KMS-11 (cell line): ENCODE data around the gene SEC24D.

ENCODE experiments used
- H2AFZ ChIP-seq: fragments of 200-600 bp; sonication (generic); 2 replicates; pipeline ENCODE4 v1.6.1; 2016; ENCODE audit warnings: antibody characterized with exemption, mixed run types, low read depth
- H3K27ac ChIP-seq: fragments of 200-600 bp; sonication (generic); 2 replicates; pipeline ENCODE4 v1.6.1; 2016; ENCODE audit warnings: mild to moderate bottlenecking, mixed run types
- H3K27me3 ChIP-seq: fragments of 200-600 bp; sonication (generic); 2 replicates; pipeline ENCODE4 v1.6.1; 2017; ENCODE audit warnings: mild to moderate bottlenecking, low read depth, mixed run types, moderate library complexity; ENCODE audit not compliant: insufficient read depth
- H3K36me3 ChIP-seq: fragments of 200-600 bp; sonication (generic); 2 replicates; pipeline ENCODE4 v1.6.1; 2017; ENCODE audit warnings: mild to moderate bottlenecking, mixed run types; ENCODE audit not compliant: insufficient read depth
- H3K4me1 ChIP-seq: fragments of 200-600 bp; sonication (generic); 2 replicates; pipeline ENCODE4 v1.6.1; 2016; ENCODE audit warnings: mild to moderate bottlenecking, low read depth, mixed run types; ENCODE audit not compliant: poor library complexity, severe bottlenecking
- H3K4me2 ChIP-seq: fragments of 200-600 bp; sonication (generic); 2 replicates; pipeline ENCODE4 v1.7.0; 2016; ENCODE audit warnings: mild to moderate bottlenecking, mixed run types
- H3K4me3 ChIP-seq: fragments of 200-600 bp; sonication (generic); IDR thresholded peaks from 2 replicates; pipeline ENCODE4 v1.6.1; 2017; ENCODE audit warnings: low read depth, low read length, mixed read lengths; ENCODE audit not compliant: insufficient read depth
- H3K79me2 ChIP-seq: fragments of 200-600 bp; sonication (generic); 2 replicates; pipeline ENCODE4 v1.6.1; 2016; ENCODE audit warnings: low read depth, mixed run types; ENCODE audit not compliant: insufficient read depth
- H3K9ac ChIP-seq: fragments of 200-600 bp; sonication (generic); 2 replicates; pipeline ENCODE4 v1.6.1; 2016; ENCODE audit warnings: mild to moderate bottlenecking, mixed run types
- H4K20me1 ChIP-seq: fragments of 200-600 bp; sonication (generic); 2 replicates; pipeline ENCODE4 v1.6.1; 2016; ENCODE audit warnings: mild to moderate bottlenecking, mixed run types; ENCODE audit not compliant: insufficient read depth
- TF ChIP-seq, protein P1 (sequence below): fragments of 200-600 bp; sonication (generic); conservative IDR thresholded peaks from 2 replicates; pipeline ENCODE4 v1.6.1; 2017; ENCODE audit warnings: low read depth, mild to moderate bottlenecking, antibody characterized with exemption, low read length, moderate library complexity, mixed read lengths

The SEC24D gene

DNA sequence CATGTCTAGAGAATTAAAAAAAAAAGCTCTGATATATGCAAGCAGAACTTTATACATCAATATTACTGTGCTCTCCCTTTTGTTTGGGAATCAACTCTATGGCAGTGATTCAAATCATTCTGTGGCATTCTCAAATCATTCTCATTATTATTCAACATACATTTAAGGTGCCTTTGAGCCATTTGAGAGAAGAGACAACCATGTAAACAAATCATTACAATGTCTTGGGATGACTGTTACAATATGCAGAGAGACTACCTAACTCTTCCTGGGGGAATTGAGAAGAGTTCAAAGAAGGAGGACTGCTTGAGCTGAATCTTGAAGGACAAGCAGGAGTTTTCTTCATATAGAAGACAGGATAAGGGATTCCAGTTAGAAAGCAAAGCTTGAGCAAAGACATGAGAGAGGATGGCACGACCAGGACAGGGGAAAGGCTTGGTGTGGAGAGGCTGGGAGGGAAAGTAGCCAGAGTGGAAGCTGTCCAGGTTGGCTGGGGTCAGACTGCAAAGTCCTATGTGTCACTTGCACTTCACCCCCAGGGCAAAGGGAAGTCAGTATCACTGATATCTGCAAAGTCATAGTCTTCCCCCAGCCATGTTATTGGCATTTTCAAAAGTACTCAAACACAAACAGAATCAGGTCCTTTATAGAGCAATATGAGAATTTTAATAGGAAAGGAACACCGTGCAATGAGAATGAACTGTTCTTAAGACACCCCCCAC, 9.0 kb downstream of the SEC24D start:
- peaks cover 14% of the 10 kb centered on the region for H3K4me1 ChIP-seq
- no peak overlapping the region for H3K9ac ChIP-seq
- no peaks in the 10 kb centered on the region for H4K20me1 ChIP-seq
- no peak overlapping the region for H3K27ac ChIP-seq
- TF ChIP-seq, protein P1, sequence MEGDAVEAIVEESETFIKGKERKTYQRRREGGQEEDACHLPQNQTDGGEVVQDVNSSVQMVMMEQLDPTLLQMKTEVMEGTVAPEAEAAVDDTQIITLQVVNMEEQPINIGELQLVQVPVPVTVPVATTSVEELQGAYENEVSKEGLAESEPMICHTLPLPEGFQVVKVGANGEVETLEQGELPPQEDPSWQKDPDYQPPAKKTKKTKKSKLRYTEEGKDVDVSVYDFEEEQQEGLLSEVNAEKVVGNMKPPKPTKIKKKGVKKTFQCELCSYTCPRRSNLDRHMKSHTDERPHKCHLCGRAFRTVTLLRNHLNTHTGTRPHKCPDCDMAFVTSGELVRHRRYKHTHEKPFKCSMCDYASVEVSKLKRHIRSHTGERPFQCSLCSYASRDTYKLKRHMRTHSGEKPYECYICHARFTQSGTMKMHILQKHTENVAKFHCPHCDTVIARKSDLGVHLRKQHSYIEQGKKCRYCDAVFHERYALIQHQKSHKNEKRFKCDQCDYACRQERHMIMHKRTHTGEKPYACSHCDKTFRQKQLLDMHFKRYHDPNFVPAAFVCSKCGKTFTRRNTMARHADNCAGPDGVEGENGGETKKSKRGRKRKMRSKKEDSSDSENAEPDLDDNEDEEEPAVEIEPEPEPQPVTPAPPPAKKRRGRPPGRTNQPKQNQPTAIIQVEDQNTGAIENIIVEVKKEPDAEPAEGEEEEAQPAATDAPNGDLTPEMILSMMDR, result no peak
- H3K27me3 ChIP-seq, result no peaks in the 10 kb centered on the region
- no peak overlapping the region for H3K4me3 ChIP-seq
- no peaks in the 10 kb centered on the region; the same call in 1 of the 2 replicates for H3K79me2 ChIP-seq
- no peak overlapping the region for H2AFZ ChIP-seq
- no peaks in the 10 kb centered on the region for H3K36me3 ChIP-seq
- H3K4me2 ChIP-seq, result no peak overlapping the region

DNA sequence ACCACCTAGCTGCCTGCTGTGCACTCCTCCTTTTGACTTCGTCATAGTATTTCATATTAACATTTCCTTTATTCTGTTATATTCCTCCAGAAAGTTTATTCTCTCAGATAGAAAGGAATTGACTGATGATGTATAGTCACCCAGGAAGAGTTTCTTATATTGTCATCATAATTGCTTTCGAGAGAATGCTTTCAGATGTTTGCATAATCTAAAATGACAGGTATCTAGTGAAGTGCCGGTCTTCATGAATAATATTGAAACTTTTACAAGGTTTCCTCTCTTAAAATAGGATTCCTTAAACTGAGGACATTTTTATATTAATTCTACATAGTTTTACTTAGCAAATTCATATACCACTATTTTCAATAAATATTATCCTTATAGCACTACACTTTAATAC, 10.1 kb downstream of the SEC24D start:
- H2AFZ ChIP-seq, result no peak overlapping the region
- peaks cover 14% of the 10 kb centered on the region for H3K4me1 ChIP-seq
- no peak overlapping the region for H3K4me3 ChIP-seq
- H3K79me2 ChIP-seq, result no peaks in the 10 kb centered on the region; the same call in 1 of the 2 replicates
- H3K4me2 ChIP-seq, result no peak overlapping the region
- no peaks in the 10 kb centered on the region; the same call in 1 of the 2 replicates for H3K36me3 ChIP-seq
- no peaks in the 10 kb centered on the region for H4K20me1 ChIP-seq
- H3K9ac ChIP-seq, result no peak overlapping the region
- no peak overlapping the region for H3K27ac ChIP-seq
- H3K27me3 ChIP-seq, result no peaks in the 10 kb centered on the region
- TF ChIP-seq, protein P1, result no peak

DNA sequence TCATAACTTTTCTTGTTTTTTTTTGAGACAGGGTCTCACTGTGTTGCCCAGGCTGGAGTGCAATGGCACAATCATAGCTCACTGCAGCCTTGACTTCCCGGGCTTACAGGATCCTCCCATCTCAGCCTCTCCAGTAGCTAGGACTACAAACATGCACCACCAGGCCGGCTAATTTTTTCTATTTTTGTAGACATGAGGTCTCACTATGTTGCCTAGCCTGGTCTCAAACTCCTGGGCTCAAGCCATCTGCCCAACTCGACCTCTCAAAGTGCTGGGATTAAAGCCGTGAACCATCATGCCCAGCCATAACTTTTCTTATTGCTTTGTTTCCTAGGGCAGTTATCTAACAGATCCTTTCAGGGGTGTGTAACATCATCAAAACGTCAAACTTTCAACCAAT, 11.8 kb downstream of the SEC24D start:
- H3K4me3 ChIP-seq, result no peak overlapping the region
- peaks cover 14% of the 10 kb centered on the region for H3K4me1 ChIP-seq
- H3K27ac ChIP-seq, result no peak overlapping the region
- H3K4me2 ChIP-seq, result no peak overlapping the region
- H3K79me2 ChIP-seq, result no peaks in the 10 kb centered on the region; the same call in 1 of the 2 replicates
- TF ChIP-seq, protein P1, result no peak
- no peak overlapping the region for H3K9ac ChIP-seq
- H3K27me3 ChIP-seq, result no peaks in the 10 kb centered on the region
- no peak overlapping the region for H2AFZ ChIP-seq
- no peaks in the 10 kb centered on the region for H4K20me1 ChIP-seq
- no peaks in the 10 kb centered on the region; the same call in 1 of the 2 replicates for H3K36me3 ChIP-seq

DNA sequence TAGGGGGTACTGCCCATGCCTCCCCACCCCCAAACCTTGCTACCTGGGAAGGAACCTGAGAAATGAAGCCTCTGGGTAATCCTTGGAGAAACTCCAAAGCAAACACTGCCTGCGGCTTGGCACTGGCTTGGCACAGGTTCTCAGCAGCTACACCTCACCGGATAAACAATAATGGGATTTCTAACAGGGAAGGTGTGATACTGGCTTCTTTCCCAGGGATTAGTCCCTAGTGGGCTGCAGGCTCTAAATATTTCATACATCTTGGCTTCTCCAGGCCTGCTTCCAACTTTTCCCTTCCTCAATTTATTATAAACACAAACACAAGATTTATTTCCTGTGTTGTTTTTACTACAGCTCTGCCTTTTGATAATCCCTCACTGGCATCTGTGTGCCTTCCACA, 12.5 kb downstream of the SEC24D start:
- H4K20me1 ChIP-seq, result no peaks in the 10 kb centered on the region

More for the DNA sequence above, 12.5 kb downstream of the SEC24D start:
- Histone ChIP-seq H3K27me3 (no peaks in the 10 kb centered on the region), H3K79me2 (no peaks in the 10 kb centered on the region; the same call in 1 of the 2 replicates), H3K4me3 (no peak overlapping the region), H2AFZ (no peak overlapping the region), H3K4me2 (no peak overlapping the region), H3K27ac (no peak overlapping the region), H3K36me3 (no peaks in the 10 kb centered on the region; the same call in 1 of the 2 replicates), H3K4me1 (peaks cover 14% of the 10 kb centered on the region), H3K9ac (no peak overlapping the region)
- TF ChIP-seq, protein P1, result no peak
